ENCODE data around the gene GALNT3.

The GALNT3 gene

GRCh38 chr2:165743442-165743841 lies 50.6 kb downstream of the GALNT3 start:
- H3K27ac ChIP-seq (ENCODE audit: low read length) = no peak overlapping the region
- no peak overlapping the region for H3K4me3 ChIP-seq (ENCODE audit: low read length in 2 of 2)
- no peaks in the 10 kb centered on the region for H3K36me3 ChIP-seq (ENCODE audit: control insufficient read depth in 2 of 2, insufficient read depth in 2 of 2, low read length in 2 of 2)
- no peaks in the 10 kb centered on the region for H3K9me3 ChIP-seq (ENCODE audit: control insufficient read depth in 2 of 2, low read length in 2 of 2)
- H3K9ac ChIP-seq (ENCODE audit: low read length in 2 of 2) = no peak overlapping the region
- no peaks in the 10 kb centered on the region for H3K4me1 ChIP-seq (ENCODE audit: control insufficient read depth, insufficient read depth, low read length)
- no peaks in the 10 kb centered on the region for H3K27me3 ChIP-seq (ENCODE audit: control insufficient read depth in 1 of 2, insufficient read depth in 2 of 2, low read length in 2 of 2)

DNA sequence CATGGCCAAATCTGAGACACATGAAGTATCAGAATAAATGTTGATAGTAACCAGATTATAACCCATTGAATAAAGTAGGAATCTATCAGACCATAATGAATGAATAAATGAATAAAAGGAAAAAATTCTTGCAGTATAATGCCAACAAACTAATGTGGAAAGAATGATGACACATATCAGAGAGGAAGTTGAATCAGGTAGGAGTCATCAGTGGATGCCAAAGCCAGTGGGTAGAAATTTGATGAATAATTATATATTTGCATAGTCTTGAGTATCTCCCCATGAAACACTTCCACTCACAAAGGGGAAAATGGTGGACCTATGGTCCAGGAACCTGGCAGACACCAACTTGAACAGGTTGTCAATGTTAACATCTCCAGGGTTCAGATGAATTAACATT lies 68.6 kb downstream of the GALNT3 start:
- H3K27me3 ChIP-seq (ENCODE audit: control insufficient read depth in 1 of 2, insufficient read depth in 2 of 2, low read length in 2 of 2) = no peaks in the 10 kb centered on the region
- no peaks in the 10 kb centered on the region for H3K4me1 ChIP-seq (ENCODE audit: control insufficient read depth, insufficient read depth, low read length)
- H3K9ac ChIP-seq (ENCODE audit: low read length in 2 of 2) = no peak overlapping the region
- no peaks in the 10 kb centered on the region for H3K36me3 ChIP-seq (ENCODE audit: control insufficient read depth in 2 of 2, insufficient read depth in 2 of 2, low read length in 2 of 2)
- no peaks in the 10 kb centered on the region for H3K9me3 ChIP-seq (ENCODE audit: control insufficient read depth in 2 of 2, low read length in 2 of 2)
- no peak overlapping the region for H3K27ac ChIP-seq (ENCODE audit: low read length)
- H3K4me3 ChIP-seq (ENCODE audit: low read length in 2 of 2) = no peak overlapping the region

GRCh38 chr2:165720511-165720910 lies 73.5 kb downstream of the GALNT3 start:
- Histone ChIP-seq H3K9ac (ENCODE audit: low read length in 2 of 2) (no peak overlapping the region), H3K36me3 (ENCODE audit: control insufficient read depth in 2 of 2, insufficient read depth in 2 of 2, low read length in 2 of 2) (no peaks in the 10 kb centered on the region), H3K4me3 (ENCODE audit: low read length in 2 of 2) (no peak overlapping the region), H3K27ac (ENCODE audit: low read length) (no peak overlapping the region), H3K27me3 (ENCODE audit: control insufficient read depth in 1 of 2, insufficient read depth in 2 of 2, low read length in 2 of 2) (no peaks in the 10 kb centered on the region), H3K4me1 (ENCODE audit: control insufficient read depth, insufficient read depth, low read length) (no peaks in the 10 kb centered on the region), H3K9me3 (ENCODE audit: control insufficient read depth in 2 of 2, low read length in 2 of 2) (no peaks in the 10 kb centered on the region)

- no peaks in the 10 kb centered on the region for H3K4me1 ChIP-seq (ENCODE audit: control insufficient read depth, insufficient read depth, low read length)
- H3K9ac ChIP-seq (ENCODE audit: low read length in 2 of 2) = no peak overlapping the region
- no peaks in the 10 kb centered on the region for H3K36me3 ChIP-seq (ENCODE audit: control insufficient read depth in 2 of 2, insufficient read depth in 2 of 2, low read length in 2 of 2)
- H3K4me3 ChIP-seq (ENCODE audit: low read length in 2 of 2) = no peak overlapping the region
- H3K27me3 ChIP-seq (ENCODE audit: control insufficient read depth in 1 of 2, insufficient read depth in 2 of 2, low read length in 2 of 2) = no peaks in the 10 kb centered on the region
- H3K9me3 ChIP-seq (ENCODE audit: control insufficient read depth in 2 of 2, low read length in 2 of 2) = no peaks in the 10 kb centered on the region
- no peak overlapping the region for H3K27ac ChIP-seq (ENCODE audit: low read length)
Measured at GRCh38 chr2:165718610-165719210, 75.3 kb downstream of the GALNT3 start.

- Histone ChIP-seq H3K9me3 (ENCODE audit: control insufficient read depth in 2 of 2, low read length in 2 of 2) (no peaks in the 10 kb centered on the region), H3K4me3 (ENCODE audit: low read length in 2 of 2) (no peak overlapping the region), H3K36me3 (ENCODE audit: control insufficient read depth in 2 of 2, insufficient read depth in 2 of 2, low read length in 2 of 2) (no peaks in the 10 kb centered on the region), H3K4me1 (ENCODE audit: control insufficient read depth, insufficient read depth, low read length) (no peaks in the 10 kb centered on the region), H3K9ac (ENCODE audit: low read length in 2 of 2) (no peak overlapping the region), H3K27me3 (ENCODE audit: control insufficient read depth in 1 of 2, insufficient read depth in 2 of 2, low read length in 2 of 2) (no peaks in the 10 kb centered on the region), H3K27ac (ENCODE audit: low read length) (no peak overlapping the region)
Measured at GRCh38 chr2:165716091-165716490, 78.0 kb downstream of the GALNT3 start.

DNA sequence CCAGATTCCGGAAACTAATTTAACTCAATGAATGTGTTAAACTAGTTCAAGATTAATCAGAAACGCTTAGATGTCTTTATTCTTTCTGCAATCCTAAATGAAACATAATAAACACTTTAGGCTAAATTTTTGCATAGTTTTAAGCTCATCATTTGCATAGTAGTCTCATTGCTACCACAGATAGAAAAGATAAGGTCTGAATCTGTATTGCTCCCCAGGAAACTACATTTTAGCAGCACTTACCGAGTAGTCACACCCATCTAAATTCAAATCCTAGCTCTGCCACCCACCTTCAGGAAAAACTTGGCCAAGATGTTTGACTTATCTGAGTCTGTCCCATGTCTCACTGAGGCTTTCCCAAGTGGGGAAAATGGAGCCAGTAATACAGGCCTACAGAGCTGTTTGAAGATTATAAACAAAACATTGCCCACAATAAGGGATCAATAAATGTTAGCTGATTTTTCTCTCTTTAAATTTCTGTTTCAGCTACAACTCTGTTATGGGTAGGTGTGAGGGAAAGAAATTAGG lies 87.0 kb downstream of the GALNT3 start:
- Histone ChIP-seq H3K27ac (ENCODE audit: low read length) (no peak overlapping the region), H3K9ac (ENCODE audit: low read length in 2 of 2) (no peak overlapping the region), H3K4me3 (ENCODE audit: low read length in 2 of 2) (no peak overlapping the region), H3K9me3 (ENCODE audit: control insufficient read depth in 2 of 2, low read length in 2 of 2) (no peaks in the 10 kb centered on the region), H3K4me1 (ENCODE audit: control insufficient read depth, insufficient read depth, low read length) (no peaks in the 10 kb centered on the region), H3K36me3 (ENCODE audit: control insufficient read depth in 2 of 2, insufficient read depth in 2 of 2, low read length in 2 of 2) (no peaks in the 10 kb centered on the region), H3K27me3 (ENCODE audit: control insufficient read depth in 1 of 2, insufficient read depth in 2 of 2, low read length in 2 of 2) (no peaks in the 10 kb centered on the region)

GRCh38 chr2:165701147-165701546 lies 92.9 kb downstream of the GALNT3 start:
- Histone ChIP-seq H3K27ac (ENCODE audit: low read length) (no peak overlapping the region), H3K9me3 (ENCODE audit: control insufficient read depth in 2 of 2, low read length in 2 of 2) (no peaks in the 10 kb centered on the region), H3K9ac (ENCODE audit: low read length in 2 of 2) (no peak overlapping the region), H3K36me3 (ENCODE audit: control insufficient read depth in 2 of 2, insufficient read depth in 2 of 2, low read length in 2 of 2) (no peaks in the 10 kb centered on the region), H3K27me3 (ENCODE audit: control insufficient read depth in 1 of 2, insufficient read depth in 2 of 2, low read length in 2 of 2) (no peaks in the 10 kb centered on the region), H3K4me1 (ENCODE audit: control insufficient read depth, insufficient read depth, low read length) (no peaks in the 10 kb centered on the region), H3K4me3 (ENCODE audit: low read length in 2 of 2) (no peak overlapping the region)

GRCh38 chr2:165700531-165700930 lies 93.5 kb downstream of the GALNT3 start:
- Histone ChIP-seq H3K27ac (ENCODE audit: low read length) (no peak overlapping the region), H3K9ac (ENCODE audit: low read length in 2 of 2) (no peak overlapping the region), H3K4me3 (ENCODE audit: low read length in 2 of 2) (no peak overlapping the region), H3K4me1 (ENCODE audit: control insufficient read depth, insufficient read depth, low read length) (no peaks in the 10 kb centered on the region), H3K36me3 (ENCODE audit: control insufficient read depth in 2 of 2, insufficient read depth in 2 of 2, low read length in 2 of 2) (no peaks in the 10 kb centered on the region), H3K9me3 (ENCODE audit: control insufficient read depth in 2 of 2, low read length in 2 of 2) (no peaks in the 10 kb centered on the region), H3K27me3 (ENCODE audit: control insufficient read depth in 1 of 2, insufficient read depth in 2 of 2, low read length in 2 of 2) (no peaks in the 10 kb centered on the region)

- H3K4me1 ChIP-seq (ENCODE audit: control insufficient read depth, insufficient read depth, low read length) = no peaks in the 10 kb centered on the region
- H3K27ac ChIP-seq (ENCODE audit: low read length) = no peak overlapping the region
- H3K36me3 ChIP-seq (ENCODE audit: control insufficient read depth in 2 of 2, insufficient read depth in 2 of 2, low read length in 2 of 2) = no peaks in the 10 kb centered on the region
- H3K9me3 ChIP-seq (ENCODE audit: control insufficient read depth in 2 of 2, low read length in 2 of 2) = no peaks in the 10 kb centered on the region
- H3K27me3 ChIP-seq (ENCODE audit: control insufficient read depth in 1 of 2, insufficient read depth in 2 of 2, low read length in 2 of 2) = no peaks in the 10 kb centered on the region
- H3K4me3 ChIP-seq (ENCODE audit: low read length in 2 of 2) = no peak overlapping the region
- H3K9ac ChIP-seq (ENCODE audit: low read length in 2 of 2) = no peak overlapping the region
Measured at GRCh38 chr2:165699946-165700345, 94.1 kb downstream of the GALNT3 start.

DNA sequence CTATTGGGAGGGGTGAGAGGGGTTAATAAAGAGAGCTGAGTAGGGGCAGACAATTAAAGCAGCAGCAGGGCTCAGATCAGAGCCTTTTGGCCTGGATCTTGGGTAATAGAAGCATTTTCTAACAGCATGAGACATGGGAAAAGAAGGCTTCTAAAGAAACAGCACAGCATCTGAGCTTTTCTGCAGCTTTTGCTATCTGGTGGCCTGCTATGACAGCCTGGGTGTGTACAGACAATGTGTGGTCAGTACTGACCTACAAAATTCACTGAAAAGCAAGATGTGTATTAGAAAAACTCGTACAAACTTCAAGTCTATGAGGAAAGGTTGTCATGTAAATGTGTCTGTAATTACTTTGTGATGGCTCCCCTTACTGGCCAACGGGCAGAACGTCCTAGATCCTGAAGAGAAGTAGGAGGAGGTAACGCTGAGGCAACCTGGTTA lies 95.6 kb downstream of the GALNT3 start:
- Histone ChIP-seq H3K36me3 (ENCODE audit: control insufficient read depth in 2 of 2, insufficient read depth in 2 of 2, low read length in 2 of 2) (no peaks in the 10 kb centered on the region), H3K27ac (ENCODE audit: low read length) (no peak overlapping the region), H3K4me1 (ENCODE audit: control insufficient read depth, insufficient read depth, low read length) (no peaks in the 10 kb centered on the region), H3K9me3 (ENCODE audit: control insufficient read depth in 2 of 2, low read length in 2 of 2) (no peaks in the 10 kb centered on the region), H3K9ac (ENCODE audit: low read length in 2 of 2) (no peak overlapping the region), H3K4me3 (ENCODE audit: low read length in 2 of 2) (no peak overlapping the region), H3K27me3 (ENCODE audit: control insufficient read depth in 1 of 2, insufficient read depth in 2 of 2, low read length in 2 of 2) (no peaks in the 10 kb centered on the region)

DNA sequence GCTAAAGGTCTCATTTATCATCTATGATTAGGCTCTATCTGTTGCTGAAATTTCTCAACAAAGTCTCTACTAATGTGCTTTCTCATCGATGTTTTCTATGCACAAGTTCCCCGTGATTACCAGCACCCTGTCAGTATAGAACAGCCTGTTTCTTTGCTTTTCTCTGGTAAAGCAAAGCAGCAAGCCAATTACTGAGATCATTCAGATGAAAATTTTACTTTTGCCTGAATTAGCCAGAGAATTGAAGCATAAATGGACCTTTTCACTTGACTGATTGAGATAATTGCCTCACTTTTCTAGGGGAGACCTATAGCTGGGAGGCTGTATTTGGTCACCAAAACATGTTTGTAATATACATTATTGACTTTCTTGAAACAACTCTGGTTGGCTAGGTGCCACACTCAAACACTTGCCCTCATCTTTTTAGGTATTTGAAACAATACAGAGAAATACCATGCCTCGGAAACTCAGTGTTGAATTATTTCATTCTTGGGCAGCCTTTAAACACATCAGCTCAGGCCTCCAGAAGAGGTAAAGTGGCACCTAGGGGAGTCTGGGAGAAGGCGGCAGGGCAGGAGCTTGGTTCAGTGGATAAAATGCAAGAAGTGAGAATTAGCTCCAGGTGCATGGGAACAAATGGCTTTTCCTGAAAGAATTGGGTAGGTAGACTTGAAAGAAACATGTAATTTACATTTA lies 96.2 kb downstream of the GALNT3 start:
- Histone ChIP-seq H3K27me3 (ENCODE audit: control insufficient read depth in 1 of 2, insufficient read depth in 2 of 2, low read length in 2 of 2) (no peaks in the 10 kb centered on the region), H3K36me3 (ENCODE audit: control insufficient read depth in 2 of 2, insufficient read depth in 2 of 2, low read length in 2 of 2) (no peaks in the 10 kb centered on the region), H3K4me3 (ENCODE audit: low read length in 2 of 2) (no peak overlapping the region), H3K9me3 (ENCODE audit: control insufficient read depth in 2 of 2, low read length in 2 of 2) (no peaks in the 10 kb centered on the region), H3K4me1 (ENCODE audit: control insufficient read depth, insufficient read depth, low read length) (no peaks in the 10 kb centered on the region), H3K27ac (ENCODE audit: low read length) (no peak overlapping the region), H3K9ac (ENCODE audit: low read length in 2 of 2) (no peak overlapping the region)

Data from stomach smooth muscle (tissue), 2 donors.